GM12872 (cell line): ENCODE measurements around the gene MYL9.
A peak's percentile ranks its signal among the peaks of the same experiment; 100 is the strongest.

ENCODE experiments used
- CTCF ChIP-seq: IDR thresholded peaks from 3 replicates; pipeline ENCODE4 v1.5.1; 2011; ENCODE audit warnings: low read depth, mild to moderate bottlenecking, low read length, moderate library complexity; ENCODE audit not compliant: insufficient read depth

MYL9 gene

DNA sequence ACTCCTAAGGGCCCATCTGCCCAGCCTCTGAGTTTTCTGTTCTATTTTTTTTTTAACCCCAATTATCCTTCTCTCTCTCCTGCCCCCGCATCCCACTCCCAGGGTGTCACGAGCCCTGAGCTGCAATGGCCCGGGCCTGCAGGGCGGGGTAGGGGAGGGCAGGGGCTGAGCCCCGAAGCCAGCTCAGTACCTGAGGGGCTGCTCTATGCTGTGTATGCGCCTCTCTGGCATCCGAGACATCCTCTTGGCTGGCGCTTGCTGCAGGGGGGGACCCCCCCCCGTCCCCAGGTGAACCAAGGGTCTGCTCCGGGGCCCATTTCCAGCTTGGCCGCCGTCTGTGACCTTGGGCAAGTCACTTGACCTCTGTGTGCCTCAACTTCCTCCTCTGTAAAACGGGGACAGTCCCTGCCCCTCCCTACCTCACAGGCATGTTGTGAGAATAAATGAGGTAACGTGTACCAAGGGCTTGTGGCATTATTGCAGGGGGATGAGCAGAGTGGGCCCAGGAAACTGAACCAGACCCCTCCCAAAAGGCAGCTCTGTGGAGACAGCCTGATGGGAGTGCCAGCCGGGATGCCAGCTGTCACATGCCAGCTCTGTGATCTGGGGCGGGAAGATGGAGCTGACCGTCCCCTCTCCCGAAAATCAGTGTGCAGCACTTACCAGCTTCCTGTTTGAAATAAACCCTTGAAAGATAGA, 13.0 kb upstream of the MYL9 start:
- TF ChIP-seq CTCF = no peak

GRCh38 chr20:36528875-36529417, 12.4 kb upstream of the MYL9 start:
- no peak for TF ChIP-seq CTCF

DNA sequence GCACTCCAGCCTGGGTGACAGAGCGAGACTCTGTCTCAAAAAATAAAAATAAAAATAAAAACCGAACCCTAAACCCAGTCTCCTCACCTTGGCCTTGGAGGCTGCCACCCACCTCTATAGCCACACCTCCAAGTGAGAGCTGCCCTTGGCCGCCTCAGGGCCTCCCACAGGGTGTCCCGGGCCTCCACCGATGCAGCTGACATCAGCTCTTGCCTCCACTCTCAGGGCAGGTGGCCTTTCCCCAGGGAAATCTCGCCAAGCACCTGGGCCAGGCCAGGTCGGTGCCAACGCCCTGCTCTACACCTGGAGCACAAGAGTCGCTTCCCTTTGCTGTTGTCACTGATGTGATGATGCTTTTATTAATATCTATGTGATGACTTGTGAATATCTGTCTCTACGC, 8.9 kb upstream of the MYL9 start:
- no peak for TF ChIP-seq CTCF

GRCh38 chr20:36532822-36533221, 8.5 kb upstream of the MYL9 start:
- TF ChIP-seq CTCF = no peak

DNA sequence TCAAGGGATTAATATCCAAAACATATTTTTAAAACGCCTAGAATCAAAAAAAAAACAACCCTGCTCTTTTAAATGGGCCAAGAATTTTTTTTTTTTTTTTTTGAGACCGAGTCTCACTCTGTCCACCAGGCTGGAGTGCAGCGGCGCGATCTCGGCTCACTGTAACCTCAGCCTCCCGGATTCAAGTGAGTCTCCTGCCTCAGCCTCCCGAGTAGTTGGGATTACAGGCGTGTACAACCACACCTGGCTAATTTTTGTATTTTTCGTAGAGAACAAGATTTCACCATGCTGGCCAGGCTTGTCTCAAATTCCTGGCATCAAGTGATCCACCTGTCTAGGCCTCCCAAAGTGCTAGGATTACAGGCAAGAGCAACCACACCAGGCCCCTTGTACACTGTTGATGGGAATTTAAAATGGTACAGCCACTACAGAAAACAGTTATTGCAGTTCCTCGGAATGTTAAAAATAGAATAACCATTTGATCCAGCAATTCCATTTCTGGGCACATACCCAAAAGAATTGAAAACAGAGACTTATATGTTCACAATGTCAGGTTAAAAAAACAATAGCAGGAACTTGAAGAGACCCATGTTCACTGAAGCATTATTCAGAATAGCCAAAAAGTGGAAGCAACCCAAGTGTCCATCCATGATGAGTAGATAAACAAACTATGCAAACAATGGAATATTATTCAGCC, 3.1 kb upstream of the MYL9 start:
- no peak for TF ChIP-seq CTCF

- TF ChIP-seq CTCF = no peak
Observed at GRCh38 chr20:36540551-36541211, 638 bp upstream of the MYL9 start.

GRCh38 chr20:36541768-36542488, 609 bp downstream of the MYL9 start:
- TF ChIP-seq CTCF = peak; percentile 37; the same call in 2 of the 3 replicates
